ENCODE data around the gene ARRDC2. TPM values are rescaled to one million over a fixed set of nuclear protein-coding genes. Genes with fewer than 3 reads are reported as not detected.

ARRDC2 gene
- total RNA-seq, 1 donor from 2014 or later: 4.0 TPM

DNA sequence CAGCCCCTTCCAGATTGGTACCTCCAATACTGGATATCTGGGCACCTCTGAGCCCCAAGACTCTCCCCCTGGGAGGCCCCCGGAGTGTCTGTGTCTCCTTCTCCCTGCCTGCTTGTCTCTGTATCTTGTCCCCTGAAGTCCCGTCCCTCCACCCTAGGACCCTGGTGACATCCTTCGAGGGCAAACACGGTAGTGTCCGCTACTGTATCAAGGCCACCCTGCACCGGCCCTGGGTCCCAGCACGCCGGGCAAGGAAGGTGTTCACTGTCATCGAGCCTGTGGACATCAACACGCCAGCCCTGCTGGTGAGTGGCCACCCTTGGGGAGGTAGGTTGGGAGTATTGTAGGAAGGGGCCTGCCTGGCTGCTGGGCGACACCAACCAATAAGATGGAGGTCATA, 844 bp downstream of the ARRDC2 start:
- H3K4me1 Mint-ChIP-seq (ENCODE audit: low read depth, unreplicated experiment): no peaks in the 10 kb centered on the region
- peaks cover 1% of the 10 kb centered on the region for H3K27me3 Mint-ChIP-seq (ENCODE audit: unreplicated experiment)
- DNase-seq: no peak
- H3K4me3 Mint-ChIP-seq (ENCODE audit: unreplicated experiment): peak overlapping the region; percentile 34
- no peaks in the 10 kb centered on the region for H3K36me3 Mint-ChIP-seq (ENCODE audit: unreplicated experiment)
- H3K9me3 Mint-ChIP-seq (ENCODE audit: unreplicated experiment): peaks cover 6% of the 10 kb centered on the region
- H3K27ac Mint-ChIP-seq (ENCODE audit: unreplicated experiment): no peak overlapping the region
- TF ChIP-seq, protein P1, sequence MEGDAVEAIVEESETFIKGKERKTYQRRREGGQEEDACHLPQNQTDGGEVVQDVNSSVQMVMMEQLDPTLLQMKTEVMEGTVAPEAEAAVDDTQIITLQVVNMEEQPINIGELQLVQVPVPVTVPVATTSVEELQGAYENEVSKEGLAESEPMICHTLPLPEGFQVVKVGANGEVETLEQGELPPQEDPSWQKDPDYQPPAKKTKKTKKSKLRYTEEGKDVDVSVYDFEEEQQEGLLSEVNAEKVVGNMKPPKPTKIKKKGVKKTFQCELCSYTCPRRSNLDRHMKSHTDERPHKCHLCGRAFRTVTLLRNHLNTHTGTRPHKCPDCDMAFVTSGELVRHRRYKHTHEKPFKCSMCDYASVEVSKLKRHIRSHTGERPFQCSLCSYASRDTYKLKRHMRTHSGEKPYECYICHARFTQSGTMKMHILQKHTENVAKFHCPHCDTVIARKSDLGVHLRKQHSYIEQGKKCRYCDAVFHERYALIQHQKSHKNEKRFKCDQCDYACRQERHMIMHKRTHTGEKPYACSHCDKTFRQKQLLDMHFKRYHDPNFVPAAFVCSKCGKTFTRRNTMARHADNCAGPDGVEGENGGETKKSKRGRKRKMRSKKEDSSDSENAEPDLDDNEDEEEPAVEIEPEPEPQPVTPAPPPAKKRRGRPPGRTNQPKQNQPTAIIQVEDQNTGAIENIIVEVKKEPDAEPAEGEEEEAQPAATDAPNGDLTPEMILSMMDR (IDR thresholded peaks at IDR 0.05; ENCODE audit: partially characterized antibody, unreplicated experiment): no peak

DNA sequence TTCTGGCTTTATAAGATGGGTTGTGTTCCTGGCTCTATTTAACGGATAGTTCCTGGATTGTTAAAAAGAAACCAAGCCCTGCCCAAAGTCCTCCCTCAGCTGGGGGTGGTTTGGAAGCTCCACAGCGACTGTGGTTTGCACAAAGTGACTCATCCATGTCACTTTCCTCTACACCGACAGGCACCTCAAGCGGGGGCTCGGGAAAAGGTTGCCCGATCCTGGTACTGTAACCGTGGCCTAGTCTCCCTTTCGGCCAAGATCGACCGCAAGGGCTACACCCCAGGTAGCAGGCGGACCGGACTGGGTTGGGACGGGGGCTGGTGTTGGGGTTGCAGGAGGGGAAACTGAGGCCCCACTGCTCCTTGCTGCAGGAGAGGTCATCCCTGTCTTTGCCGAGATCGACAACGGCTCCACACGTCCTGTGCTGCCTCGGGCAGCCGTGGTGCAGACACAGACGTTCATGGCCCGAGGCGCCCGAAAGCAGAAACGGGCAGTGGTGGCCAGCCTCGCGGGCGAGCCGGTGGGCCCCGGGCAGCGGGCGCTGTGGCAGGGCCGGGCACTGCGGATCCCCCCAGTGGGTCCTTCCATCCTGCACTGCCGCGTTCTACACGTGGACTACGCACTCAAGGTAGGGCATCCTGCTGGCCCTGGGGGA, 1.6 kb downstream of the ARRDC2 start:
- no peak for DNase-seq
- H3K4me3 Mint-ChIP-seq (ENCODE audit: unreplicated experiment): no peak overlapping the region
- peaks cover 6% of the 10 kb centered on the region for H3K9me3 Mint-ChIP-seq (ENCODE audit: unreplicated experiment)
- H3K27me3 Mint-ChIP-seq (ENCODE audit: unreplicated experiment): peaks cover 1% of the 10 kb centered on the region
- H3K36me3 Mint-ChIP-seq (ENCODE audit: unreplicated experiment): no peaks in the 10 kb centered on the region
- TF ChIP-seq, protein P1 (IDR thresholded peaks at IDR 0.05; ENCODE audit: partially characterized antibody, unreplicated experiment): no peak
- no peaks in the 10 kb centered on the region for H3K4me1 Mint-ChIP-seq (ENCODE audit: low read depth, unreplicated experiment)
- no peak overlapping the region for H3K27ac Mint-ChIP-seq (ENCODE audit: unreplicated experiment)

DNA sequence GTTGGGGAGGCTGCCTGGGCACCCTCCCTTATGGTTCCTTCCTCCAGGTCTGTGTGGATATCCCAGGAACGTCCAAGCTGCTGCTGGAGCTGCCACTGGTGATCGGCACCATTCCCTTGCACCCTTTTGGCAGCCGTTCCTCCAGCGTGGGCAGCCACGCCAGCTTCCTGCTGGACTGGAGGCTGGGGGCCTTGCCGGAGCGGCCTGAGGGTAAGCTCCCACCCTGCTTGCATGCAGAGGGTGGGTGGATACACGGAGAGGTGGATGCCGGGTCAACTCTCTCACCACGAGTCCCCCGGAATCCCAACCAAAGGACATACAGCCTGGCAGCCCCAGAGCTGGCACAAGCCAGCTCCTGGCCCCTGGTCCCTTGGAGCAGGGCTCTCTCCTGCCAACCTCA, 2.2 kb downstream of the ARRDC2 start:
- no peaks in the 10 kb centered on the region for H3K4me1 Mint-ChIP-seq (ENCODE audit: low read depth, unreplicated experiment)
- peaks cover 2% of the 10 kb centered on the region for H3K27me3 Mint-ChIP-seq (ENCODE audit: unreplicated experiment)
- no peak overlapping the region for H3K27ac Mint-ChIP-seq (ENCODE audit: unreplicated experiment)
- peaks cover 6% of the 10 kb centered on the region for H3K9me3 Mint-ChIP-seq (ENCODE audit: unreplicated experiment)
- TF ChIP-seq, protein P1 (IDR thresholded peaks at IDR 0.05; ENCODE audit: partially characterized antibody, unreplicated experiment): no peak
- DNase-seq: no peak
- no peak overlapping the region for H3K4me3 Mint-ChIP-seq (ENCODE audit: unreplicated experiment)
- no peaks in the 10 kb centered on the region for H3K36me3 Mint-ChIP-seq (ENCODE audit: unreplicated experiment)

DNA sequence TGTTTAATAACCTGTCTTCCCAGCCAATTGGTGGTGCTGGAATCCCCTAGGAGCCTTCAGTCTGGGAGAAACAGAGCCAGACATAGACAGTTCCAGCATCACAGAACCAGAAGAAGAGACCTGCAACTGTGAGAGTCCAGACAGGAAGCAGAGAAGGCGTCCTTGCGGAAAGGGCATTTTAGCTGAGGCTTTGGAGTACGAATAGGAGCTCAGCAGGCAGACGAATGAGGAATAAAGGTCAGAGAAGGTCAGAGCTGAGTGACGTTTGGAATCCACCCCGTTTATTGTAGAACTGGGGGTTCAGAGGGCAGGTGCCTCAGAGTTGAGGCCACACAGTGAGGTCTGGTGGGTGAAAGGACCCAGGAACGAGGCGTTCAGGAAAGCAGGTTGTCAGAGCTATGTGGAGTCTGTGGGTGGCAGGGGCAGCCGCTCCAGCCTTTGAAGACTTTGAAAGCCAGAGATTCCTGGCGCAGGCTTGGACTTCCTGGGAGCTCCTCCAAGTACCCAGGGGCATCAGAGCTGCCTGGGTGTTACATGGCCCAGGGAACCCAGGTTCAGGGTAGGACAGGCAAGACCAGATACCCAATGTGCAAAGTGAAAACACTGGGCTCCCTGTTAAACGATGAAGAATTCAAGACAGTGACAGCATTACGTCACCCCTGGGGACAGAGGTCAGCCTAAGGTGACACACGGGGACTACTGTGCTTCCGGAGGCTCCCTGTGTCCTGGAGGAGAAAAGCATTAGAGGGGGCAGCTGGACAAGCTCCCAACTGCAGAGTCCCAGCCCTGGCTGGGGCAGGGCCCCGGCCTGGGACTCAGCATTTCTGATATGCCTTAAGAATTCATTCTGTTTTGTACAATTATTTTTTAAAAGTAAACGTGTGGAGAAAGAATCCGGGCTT, 5.5 kb downstream of the ARRDC2 start:
- H3K4me1 Mint-ChIP-seq (ENCODE audit: low read depth, unreplicated experiment): no peaks in the 10 kb centered on the region
- H3K36me3 Mint-ChIP-seq (ENCODE audit: unreplicated experiment): no peaks in the 10 kb centered on the region
- no peak overlapping the region for H3K27ac Mint-ChIP-seq (ENCODE audit: unreplicated experiment)

More for the DNA sequence above, 5.5 kb downstream of the ARRDC2 start:
- peaks cover 3% of the 10 kb centered on the region for H3K27me3 Mint-ChIP-seq (ENCODE audit: unreplicated experiment)
- TF ChIP-seq, protein P1 (IDR thresholded peaks at IDR 0.05; ENCODE audit: partially characterized antibody, unreplicated experiment): no peak
- no peak for DNase-seq
- peaks cover 2% of the 10 kb centered on the region for H3K9me3 Mint-ChIP-seq (ENCODE audit: unreplicated experiment)
- H3K4me3 Mint-ChIP-seq (ENCODE audit: unreplicated experiment): no peak overlapping the region
